Activated CD4-positive, alpha-beta T cell treated with anti-CD3 and anti-CD28 coated beads, Interleukin-2, Interleukin-6, amounts not matched to agents 100 ng/mL and 50 ng/mL, durations not matched to agents 16 hours and 8 hours (primary cell): ENCODE measurements around the gene TOMM20L.
"Not testable (repeated sequence)": the region's sequence is repeated elsewhere in the genome, so short reads cannot be mapped to it uniquely, and the experiment has no call there.

Experiments used
- DNase-seq: peaks from one replicate; pipeline ENCODE4 v3.0.0-alpha.2; 2020

The TOMM20L gene

DNA sequence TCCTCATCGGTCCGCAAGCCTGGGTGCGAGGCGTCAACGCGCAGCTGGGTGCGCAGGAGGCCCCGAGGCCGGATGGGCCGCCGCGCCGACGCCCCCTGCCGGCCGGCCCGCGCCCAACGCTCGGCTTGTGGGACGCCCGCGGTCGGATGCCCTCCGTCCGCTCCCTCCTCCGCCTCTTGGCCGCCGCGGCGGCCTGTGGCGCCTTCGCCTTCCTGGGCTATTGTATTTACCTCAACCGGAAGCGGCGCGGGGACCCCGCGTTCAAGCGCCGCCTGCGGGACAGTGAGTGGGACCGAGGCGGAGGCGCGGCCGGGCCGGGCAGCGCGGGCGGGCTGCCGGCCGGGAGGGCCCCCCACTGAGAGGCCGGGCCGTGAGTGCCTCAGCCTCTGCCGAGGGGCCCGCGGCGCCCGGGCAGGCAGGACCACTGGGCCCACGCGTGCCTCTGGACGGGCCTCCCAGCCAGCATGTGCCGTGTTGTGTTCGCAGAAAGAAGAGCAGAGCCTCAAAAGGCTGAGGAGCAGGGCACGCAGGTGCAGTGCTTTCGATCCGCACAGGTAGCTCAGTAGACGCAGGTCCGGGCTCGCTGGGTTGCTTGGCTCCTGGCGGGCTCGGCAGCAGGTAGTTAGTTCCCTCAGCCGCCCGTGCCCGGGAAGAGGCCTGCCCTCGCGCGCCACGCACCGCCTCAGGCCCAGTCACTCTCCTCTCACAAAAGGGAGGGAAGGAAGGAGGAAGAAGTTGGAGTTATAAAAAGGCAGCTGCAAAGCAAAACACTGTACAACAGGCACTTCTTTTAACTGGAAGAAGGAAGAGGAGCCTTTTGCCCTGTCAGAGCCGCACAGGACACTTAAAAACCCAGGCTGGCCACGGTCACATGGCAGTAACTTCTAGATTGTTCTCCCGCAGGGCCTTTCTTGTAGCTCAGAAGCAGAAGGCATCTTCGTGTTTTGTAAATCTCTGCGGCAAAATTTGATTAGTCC lies at the start of gene TOMM20L:
Gene TOMM20L (plus strand): TSS at position 119 of the 977 bp plus-strand sequence. CDS start 28 bp downstream, at position 147.
- peak; percentile 85 for DNase-seq

DNA sequence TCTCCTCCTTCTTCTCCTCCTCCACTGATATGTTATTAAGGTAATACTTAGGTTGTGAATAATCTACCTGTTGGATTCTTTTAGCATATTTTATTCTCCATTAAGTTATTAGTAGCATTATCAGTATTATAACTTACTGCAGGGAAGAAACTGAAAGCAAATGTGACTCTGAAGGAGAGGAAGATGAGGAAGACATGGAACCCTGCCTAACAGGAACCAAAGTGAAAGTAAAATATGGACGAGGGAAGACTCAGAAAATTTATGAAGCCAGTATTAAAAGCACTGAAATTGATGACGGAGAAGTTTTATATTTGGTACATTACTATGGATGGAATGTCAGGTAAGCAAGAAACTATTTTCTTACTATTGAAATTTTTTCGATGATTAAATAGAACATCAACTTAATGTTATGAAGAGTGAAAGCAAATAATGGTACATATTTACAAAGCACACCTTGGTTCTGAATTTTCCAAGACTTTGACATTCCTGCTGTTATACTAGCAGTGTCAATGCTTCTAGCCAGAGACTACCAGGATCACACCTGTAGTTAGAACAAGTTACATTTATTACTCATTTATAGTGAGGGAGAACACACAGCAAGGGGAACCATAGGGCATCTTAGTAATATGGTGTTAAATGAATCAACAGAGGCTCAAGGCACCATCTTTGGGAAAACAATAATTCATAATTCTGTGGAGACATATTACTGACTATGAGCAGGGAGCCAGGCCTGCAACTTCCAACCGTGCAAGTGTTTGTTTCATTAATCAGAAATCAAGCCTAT lies 42.0 kb upstream of the TOMM20L start:
- DNase-seq: no peak

DNA sequence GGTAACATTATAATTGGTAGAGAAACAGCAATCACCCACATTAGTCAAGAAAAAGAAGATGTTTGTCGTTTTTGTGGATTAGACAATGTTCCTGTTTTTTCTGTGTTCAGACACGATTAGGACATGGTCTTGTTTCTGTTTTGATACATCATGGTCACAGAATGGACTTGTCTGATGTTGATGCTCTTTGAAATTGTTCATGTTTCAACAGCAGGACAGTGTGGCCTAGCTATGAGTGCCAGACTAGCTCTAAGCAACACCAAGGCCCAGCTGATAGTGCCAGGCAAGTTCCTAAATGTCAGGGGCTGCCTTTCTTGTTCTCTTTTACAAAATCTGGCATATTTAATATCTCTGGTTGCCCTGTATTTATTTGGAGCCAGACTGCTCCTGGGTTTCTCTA lies 40.9 kb upstream of the TOMM20L start:
- DNase-seq: no peak

DNA sequence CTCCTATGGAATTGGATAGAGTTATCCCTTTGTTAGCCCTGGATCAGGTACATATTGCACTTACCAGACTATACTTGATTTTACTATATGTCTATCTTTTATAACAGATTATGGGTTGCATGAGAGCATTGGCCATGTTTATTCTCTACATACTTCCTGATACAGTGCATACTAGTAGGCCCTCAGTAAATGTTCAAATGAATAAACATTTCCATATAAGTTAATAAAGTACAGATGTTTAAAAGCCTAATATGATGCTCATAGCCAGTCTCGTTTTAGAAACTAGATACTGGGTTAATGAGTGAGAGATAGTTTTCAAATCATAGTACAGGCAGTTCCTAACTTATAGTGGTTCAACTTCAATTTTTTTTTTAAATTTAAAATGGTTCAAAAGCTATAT lies 39.5 kb upstream of the TOMM20L start:
- no peak for DNase-seq

DNA sequence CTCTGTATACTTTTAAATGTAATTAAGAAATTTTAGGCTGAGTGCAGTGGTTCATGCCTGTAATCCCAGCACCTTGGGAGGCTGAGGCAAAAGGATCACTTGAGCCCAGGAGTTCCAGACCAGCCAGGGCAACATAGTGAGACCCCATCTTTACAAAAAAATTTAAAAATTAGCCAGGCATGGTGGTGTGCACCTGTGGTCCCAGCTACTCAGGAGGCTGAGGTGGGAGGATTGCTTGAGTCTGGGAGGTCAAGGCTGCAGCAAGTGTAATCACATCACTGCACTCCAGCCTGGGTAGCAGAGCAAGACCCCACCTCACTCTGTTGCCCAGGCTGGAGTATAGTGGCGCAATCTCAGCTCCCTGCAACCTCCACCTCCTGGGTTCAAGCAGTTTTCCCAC lies 33.5 kb upstream of the TOMM20L start:
- DNase-seq: not testable (repeated sequence)

DNA sequence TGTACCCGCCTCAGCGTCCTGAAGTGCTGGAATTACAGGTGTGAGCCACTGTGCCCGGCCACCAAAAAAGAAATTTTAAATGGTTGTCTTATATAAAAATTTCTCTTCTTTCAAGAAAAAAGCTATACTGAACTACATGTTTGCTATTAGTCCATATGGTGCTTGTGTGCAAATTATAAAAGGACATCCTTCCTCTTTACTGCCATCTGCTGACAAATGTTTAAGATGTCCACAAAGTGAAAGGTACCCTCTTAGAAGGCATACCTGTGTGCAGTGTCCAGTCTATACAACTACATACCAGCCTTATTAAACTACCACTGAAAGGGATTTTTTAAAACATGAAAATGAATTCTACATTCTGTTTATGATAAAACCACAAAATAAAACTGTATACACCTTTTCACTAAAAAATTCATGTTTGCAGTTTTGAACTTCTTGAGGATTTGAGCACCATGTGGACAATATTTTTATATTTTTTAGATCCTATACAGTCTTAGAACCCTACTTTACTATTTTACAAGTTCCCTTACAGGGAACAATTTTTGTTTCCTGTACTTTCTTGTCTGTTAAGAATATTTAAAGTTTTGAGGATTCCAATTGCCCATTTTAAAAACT lies 32.8 kb upstream of the TOMM20L start:
- peak; percentile 15 for DNase-seq

DNA sequence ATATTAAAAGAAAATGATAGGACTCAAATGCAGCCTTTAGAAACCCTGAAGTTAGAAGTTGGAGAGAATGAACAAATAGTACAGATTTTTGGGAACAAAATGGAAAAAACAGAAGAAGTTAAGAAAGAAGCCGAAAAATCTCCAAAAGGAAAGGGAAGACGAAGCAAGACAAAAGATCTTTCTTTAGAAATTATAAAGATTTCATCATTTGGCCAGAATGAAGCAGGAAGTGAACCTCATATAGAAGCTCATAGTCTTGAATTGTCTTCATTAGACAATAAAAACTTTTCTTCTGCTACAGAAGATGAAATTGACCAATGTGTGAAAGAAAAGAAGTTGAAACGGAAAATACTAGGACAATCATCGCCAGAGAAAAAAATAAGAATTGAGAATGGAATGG lies 31.4 kb upstream of the TOMM20L start:
- DNase-seq: no peak

DNA sequence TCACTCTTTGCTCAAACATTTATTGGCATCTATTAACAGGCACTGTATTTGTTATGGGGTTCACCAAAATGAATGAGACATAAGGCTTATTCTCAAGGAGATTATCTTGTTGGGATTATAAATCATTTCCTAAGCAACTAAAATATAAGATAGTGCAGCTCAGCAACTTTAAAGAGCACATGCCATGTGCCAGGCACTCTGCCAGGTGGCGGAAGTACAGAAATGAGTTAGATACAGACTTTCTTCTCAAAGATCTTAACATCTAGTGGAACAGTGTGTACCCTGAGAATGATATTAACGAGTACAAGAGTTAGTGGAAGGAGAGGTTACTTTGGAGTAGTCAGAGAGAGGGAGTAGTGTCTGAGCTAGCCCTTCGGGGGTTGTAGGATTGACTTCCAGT lies 28.4 kb upstream of the TOMM20L start:
- DNase-seq: no peak

DNA sequence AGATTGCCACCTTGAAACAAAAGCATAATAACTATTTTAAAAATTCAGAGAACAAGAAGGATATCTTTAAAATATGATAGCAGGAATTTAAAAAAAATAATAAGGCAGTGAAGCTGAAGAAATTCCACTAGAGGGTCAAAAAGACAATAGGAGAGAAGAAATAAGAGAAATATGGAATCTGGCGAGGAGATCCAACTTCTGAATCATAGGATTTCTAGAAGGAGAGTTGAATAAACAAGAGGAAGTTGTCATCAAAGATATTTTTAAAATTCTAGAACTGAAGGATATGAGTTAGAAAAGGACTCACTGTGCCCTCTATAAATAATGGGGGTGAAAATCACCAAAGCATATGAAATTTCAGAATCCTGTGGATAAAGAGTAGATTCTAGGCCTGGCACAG lies 26.8 kb upstream of the TOMM20L start:
- DNase-seq: no peak

DNA sequence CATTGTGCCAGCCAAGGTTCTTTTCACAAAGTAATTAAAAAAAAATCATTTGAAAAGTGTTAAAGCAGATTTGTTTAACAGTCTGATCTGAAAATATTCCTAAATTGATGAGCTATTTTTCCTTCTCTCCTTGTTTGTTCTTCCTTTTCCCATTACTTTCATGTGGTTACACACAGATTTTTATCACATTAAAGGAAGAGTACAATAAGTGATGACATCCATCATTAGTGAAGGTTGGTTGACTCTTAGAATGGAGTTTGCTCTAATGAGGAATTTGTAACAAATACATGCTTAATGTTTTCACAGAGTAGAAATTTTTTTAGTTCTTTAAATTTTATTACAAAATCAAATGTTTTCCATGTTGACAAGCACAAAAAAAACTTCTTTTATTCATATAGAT lies 18.9 kb upstream of the TOMM20L start:
- DNase-seq: no peak

DNA sequence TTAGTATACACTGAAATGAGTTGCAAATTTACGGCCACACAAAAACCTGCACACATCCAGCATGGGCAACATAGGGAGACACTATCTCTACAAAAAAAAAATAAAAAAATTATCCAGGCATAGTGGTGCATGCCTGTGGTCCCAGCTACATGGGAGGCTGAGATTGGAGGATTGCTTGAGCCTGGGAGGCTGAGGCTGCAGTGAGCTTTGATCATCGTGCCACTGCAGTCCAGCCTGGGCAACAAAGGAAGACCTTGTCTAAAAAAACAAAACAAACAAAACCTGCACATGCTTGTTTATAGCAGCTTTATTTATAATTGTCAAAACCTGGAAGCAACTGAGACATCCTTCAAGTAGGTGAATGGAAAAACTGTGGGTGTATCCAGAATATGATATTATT lies 4.9 kb upstream of the TOMM20L start:
- DNase-seq: no peak

DNA sequence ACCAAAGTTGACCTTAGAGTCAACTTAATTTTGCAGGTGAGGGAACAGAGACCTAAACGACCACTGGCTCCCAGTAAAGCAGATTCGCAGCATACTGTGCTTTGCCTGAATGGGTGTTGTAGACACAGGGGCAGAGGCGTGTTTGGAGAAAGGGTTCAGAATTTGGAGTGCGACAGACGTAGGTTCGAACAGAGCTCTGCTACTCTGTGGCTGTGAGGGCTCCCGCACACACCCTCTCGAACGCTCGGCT lies 243 bp upstream of the TOMM20L start:
- no peak for DNase-seq

DNA sequence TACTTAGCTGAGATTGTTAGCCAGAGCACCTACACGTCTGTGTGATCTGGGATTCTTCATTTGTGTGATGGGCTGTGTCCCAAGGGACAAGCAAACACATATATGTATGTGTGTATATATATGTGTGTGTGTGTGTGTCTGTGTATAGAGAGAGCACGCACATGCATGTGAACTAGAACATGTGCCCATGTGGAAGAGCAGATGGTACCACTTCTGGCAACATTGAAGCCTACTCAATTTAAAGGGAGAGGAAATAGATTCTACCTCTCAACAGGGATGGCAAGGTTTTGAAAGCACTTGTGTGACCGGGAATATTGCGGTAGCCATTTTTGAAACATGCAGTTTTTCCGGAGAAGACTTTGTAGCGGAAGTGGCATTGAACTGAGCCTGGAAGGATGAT lies 1.4 kb downstream of the TOMM20L start:
- no peak for DNase-seq

DNA sequence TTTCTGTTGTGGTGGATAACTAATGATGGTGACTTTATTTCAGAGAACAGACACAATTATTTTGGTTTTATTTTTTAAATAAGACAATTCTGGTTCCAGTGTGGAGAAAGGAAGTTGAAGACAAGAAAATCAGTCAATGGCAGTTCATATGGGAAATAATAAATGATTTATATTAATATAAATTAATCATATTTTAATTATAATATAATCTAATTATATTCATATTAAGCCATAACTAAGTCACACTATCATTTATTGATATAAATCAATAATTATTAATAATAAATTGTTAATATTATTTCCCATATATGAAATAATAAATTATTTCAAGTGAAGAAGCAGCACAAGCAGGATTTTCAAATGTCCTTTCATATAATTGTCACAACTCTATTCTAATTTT lies 2.8 kb downstream of the TOMM20L start:
- no peak for DNase-seq

DNA sequence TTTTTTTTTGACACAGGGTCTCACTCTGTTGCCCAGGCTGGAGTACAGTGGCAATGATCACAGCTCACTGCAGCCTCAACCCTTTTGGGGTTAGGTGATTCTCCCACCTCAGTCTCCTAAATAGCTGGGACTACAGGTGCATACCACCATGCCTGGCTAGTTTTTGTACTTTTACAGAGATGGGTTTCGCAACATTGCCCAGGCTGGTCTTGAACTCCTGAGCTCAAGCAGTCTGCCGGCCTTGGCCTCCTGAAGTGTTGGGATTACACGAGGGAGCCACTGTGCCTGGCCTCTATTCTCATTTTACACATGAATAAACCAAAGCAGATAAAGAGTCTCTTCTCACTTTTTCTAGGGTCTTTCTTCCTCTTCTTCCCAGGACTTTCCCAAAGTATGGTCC lies 3.2 kb downstream of the TOMM20L start:
- DNase-seq: no peak

DNA sequence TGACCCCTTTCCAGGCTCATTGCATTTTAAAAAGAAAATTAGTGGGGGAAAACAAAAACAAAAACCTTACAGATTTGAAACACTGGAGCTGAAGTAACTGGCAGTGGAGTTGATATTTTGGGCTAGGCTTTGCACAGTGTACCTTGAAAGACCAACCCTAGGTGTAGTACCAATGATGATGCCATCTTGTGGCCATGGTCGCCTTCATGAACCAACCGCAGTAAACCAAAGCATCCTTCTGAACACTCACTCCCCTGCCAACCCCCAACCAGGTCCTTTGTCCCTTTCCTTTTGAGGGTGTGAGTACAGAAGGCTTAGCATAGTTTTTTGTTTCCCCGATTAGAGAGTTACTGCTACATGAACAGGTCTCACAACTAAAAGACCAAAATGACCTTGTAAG lies 5.9 kb downstream of the TOMM20L start:
- peak; percentile 16 for DNase-seq

DNA sequence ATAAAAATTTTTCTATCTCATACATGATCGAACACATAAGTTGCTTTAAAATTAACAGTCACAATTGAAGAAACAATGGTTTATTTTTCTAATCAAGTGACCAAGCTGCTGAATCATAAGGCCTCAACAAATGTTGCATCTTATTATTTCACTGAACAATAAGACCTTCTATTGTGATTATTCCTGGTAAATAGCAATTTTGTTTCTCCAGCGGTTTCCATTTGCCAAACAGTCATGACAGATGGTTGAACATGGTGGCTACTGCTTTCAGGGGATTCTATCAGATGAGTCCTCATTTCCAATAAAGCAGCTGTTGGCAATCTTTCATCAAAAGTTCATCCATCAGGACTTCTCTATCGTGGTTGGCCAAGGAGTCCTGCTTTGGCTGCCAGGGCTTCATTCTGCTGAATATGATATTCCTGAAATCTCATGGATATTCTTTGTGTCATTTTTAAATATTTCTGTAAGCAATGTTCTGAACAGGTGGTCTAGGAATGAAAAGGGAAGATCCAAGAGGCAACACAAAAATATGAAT lies 13.0 kb downstream of the TOMM20L start:
- DNase-seq: no peak

DNA sequence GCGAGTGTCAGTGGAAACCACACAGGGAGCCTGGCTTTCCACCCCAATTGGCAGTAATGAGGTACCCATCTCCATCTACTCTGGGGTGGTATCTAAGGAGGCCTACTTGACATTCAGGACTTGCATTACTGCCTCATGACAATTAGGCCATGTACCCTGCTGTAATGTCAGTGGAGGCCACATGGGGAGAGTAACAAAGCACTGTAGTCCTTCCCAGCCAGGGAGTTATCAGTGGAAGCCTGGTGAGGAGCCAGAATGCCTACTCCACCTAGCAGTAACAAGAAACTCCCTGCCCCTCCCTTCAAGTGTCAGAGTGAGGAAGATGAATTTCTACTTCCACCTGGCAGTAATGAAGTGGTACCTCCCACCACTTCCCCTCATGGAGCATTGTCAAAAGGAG lies 19.1 kb downstream of the TOMM20L start:
- no peak for DNase-seq

DNA sequence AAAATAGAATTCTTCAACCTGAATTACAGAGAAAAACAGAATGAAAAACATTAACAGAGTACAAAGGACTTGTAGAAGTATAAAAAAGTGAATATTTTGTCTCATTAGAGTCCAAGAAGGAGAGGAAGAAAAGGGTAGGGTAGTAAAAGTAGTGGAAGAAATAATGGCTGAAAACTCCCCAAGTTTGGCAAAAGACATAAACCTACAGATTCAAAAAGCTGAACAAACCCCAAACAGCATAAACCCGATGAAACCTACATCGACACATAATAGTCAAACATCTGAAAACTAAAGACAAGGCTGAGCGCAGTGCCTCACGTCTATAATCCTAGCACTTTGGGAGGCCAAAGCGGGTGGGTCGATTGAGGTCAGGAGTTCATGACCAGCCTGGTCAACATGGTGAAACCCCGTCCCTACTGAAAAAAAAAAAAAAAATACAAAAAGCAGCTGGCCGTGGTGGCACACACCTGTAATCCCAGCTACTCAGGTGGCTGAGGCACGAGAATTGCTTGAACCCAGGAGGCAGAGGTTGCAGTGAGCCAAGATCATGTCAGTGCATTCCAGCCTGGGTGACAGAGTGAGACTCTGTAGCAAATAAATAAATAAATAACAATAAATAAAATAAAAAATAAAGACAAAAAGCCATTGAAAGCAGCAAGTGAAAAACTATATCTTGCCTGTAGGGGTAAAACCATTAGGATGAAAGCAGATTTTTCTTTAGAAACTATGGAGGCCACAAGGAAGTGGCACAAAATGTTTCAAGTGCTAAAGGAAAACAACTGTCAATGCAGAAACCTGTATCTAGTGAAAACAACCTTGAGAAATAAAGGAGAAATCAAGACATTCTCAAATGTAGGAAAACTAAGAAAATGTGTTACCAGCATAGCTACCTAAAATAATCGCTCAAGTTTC lies 20.2 kb downstream of the TOMM20L start:
- no peak for DNase-seq

DNA sequence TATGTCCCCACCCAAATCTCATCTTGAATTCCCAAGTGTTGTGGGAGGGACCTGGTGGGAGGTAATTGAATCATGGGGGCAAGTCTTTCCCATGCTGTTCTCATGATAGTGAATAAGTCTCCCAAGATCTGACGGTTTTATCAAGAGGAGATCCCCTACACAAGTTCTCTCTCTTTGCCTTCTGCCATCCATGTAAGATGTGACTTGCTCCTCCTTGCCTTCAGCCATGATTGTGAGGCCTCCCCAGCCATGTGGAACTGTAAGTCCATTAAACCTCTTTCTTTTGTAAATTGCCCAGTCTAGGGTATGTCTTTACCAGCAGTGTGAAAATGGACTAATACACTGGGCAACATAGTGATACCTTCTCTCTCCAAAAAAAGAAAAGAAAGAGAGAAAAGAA lies 21.2 kb downstream of the TOMM20L start:
- not testable (repeated sequence) for DNase-seq

DNA sequence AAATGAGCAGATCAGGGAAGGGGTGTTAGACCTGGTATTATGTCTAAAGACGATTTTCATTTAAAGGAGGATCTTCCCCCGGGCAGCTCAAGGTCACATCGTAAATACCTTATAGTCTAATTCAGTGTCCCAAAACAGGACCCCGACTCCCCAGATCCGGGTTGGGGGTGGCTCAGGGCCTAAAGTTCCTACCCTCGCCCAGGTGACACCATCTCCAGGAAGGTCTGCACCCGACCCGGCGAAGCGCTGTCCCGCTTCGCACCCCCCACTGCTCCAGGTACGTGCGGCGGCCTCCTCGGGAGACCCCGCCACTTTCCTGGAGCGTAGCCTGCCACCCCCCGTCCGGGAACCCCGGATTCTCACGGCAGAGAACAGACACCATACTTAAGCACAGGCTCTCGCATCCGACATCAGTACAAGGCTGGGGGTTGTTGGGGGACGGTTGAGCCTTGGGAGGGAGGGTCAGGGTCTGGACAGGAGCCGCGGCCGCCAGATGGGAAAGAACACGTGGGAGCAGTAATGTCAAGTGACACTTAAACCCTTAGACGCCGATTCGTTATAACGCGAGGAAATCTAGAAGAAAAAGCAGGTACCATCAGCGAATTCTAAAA lies 31.0 kb downstream of the TOMM20L start:
- DNase-seq: peak; percentile 63
